GM18507 (cell line): ENCODE results near the gene MTHFD2L.

Experiments used
- DNase-seq: peaks from one replicate; pipeline ENCODE4 v3.0.0; 2011; ENCODE audit warnings: low read depth; ENCODE audit not compliant: insufficient read length; ENCODE audit errors: extremely low spot score
- FAIRE-seq: peaks from 2 replicates; lab custom pipeline; 2011; peaks lifted over from hg19 to GRCh38; lab: Jason Lieb, UNC

The MTHFD2L gene

GRCh38 chr4:74228691-74229640 is 71.0 kb downstream of the MTHFD2L start:
- FAIRE-seq = peak; percentile 76
- peak; percentile 14 for DNase-seq

GRCh38 chr4:74230902-74231499 is 73.1 kb downstream of the MTHFD2L start:
- FAIRE-seq = peak; percentile 52
- DNase-seq = no peak

- DNase-seq = no peak
- peak; percentile 44 for FAIRE-seq
These were observed 77.2 kb downstream of the MTHFD2L start for GRCh38 chr4:74235135-74235534.

GRCh38 chr4:74237425-74237966 is 79.6 kb downstream of the MTHFD2L start:
- DNase-seq (no peak), FAIRE-seq (no peak)

GRCh38 chr4:74244049-74244448 is 86.1 kb downstream of the MTHFD2L start:
- no peak for FAIRE-seq

GRCh38 chr4:74252933-74253332 is 95.0 kb downstream of the MTHFD2L start:
- FAIRE-seq = no peak
- DNase-seq = no peak

More at GRCh38 chr4:74244049-74244448, 86.1 kb downstream of the MTHFD2L start:
- no peak for DNase-seq

GRCh38 chr4:74254386-74254785 is 96.5 kb downstream of the MTHFD2L start:
- FAIRE-seq = no peak
- DNase-seq = no peak

- DNase-seq (no peak), FAIRE-seq (no peak)
These were observed 97.2 kb downstream of the MTHFD2L start for GRCh38 chr4:74255096-74255495.

GRCh38 chr4:74258963-74259362 is 101.0 kb downstream of the MTHFD2L start:
- no peak for FAIRE-seq
- DNase-seq = no peak

- DNase-seq (no peak), FAIRE-seq (no peak)
These were observed 102.1 kb downstream of the MTHFD2L start for GRCh38 chr4:74260036-74260435.

- FAIRE-seq = no peak
- DNase-seq = no peak
These were observed 104.6 kb downstream of the MTHFD2L start for GRCh38 chr4:74262522-74262921.

- DNase-seq (no peak), FAIRE-seq (no peak)
These were observed 105.6 kb downstream of the MTHFD2L start for GRCh38 chr4:74263551-74263950.

GRCh38 chr4:74266081-74266480 is 108.2 kb downstream of the MTHFD2L start:
- no peak for FAIRE-seq
- DNase-seq = no peak

- DNase-seq (no peak), FAIRE-seq (no peak)
These were observed 110.2 kb downstream of the MTHFD2L start for GRCh38 chr4:74267998-74268606.

- no peak for DNase-seq
- FAIRE-seq = no peak
These were observed 110.7 kb downstream of the MTHFD2L start for GRCh38 chr4:74268643-74269042.

GRCh38 chr4:74278490-74278889 is 120.6 kb downstream of the MTHFD2L start:
- FAIRE-seq = no peak
- no peak for DNase-seq

- DNase-seq (no peak), FAIRE-seq (no peak)
These were observed 121.8 kb downstream of the MTHFD2L start for GRCh38 chr4:74279716-74280115.

GRCh38 chr4:74282926-74283325 is 125.0 kb downstream of the MTHFD2L start:
- FAIRE-seq (no peak), DNase-seq (no peak)

- no peak for FAIRE-seq
- no peak for DNase-seq
These were observed 125.7 kb downstream of the MTHFD2L start for GRCh38 chr4:74283614-74284013.

GRCh38 chr4:74284053-74284452 is 126.1 kb downstream of the MTHFD2L start:
- FAIRE-seq (no peak), DNase-seq (no peak)
